Astrocyte (in vitro differentiated cells and primary cell): ENCODE data around the gene IFNAR1. TPM values are rescaled to one million over a fixed set of nuclear protein-coding genes. Genes with fewer than 3 reads are reported as not detected.
"Not testable (repeated sequence)": the region's sequence is repeated elsewhere in the genome, so short reads cannot be mapped to it uniquely, and the experiment has no call there.

Experiments used
- DNase-seq: peaks from one replicate; pipeline ENCODE4 v3.0.0-alpha.2; 2010; ENCODE audit warnings: low read depth
- FAIRE-seq: peaks from 2 replicates; lab custom pipeline; 2011; peaks lifted over from hg19 to GRCh38; lab: Jason Lieb, UNC
- H2AFZ ChIP-seq: 2 replicates; pipeline ENCODE4 v1.6.0; 2012; ENCODE audit warnings: low read depth, low read length, inconsistent platforms
- H3K27ac ChIP-seq: 2 replicates; pipeline ENCODE4 v1.5.1; 2011; ENCODE audit warnings: low read depth, low read length, inconsistent platforms
- H3K27me3 ChIP-seq: 2 replicates; pipeline ENCODE4 v1.6.0; 2011; ENCODE audit warnings: low read length, inconsistent platforms; ENCODE audit not compliant: insufficient read depth
- H3K36me3 ChIP-seq: 2 replicates; pipeline ENCODE4 v1.5.1; 2011; ENCODE audit warnings: low read length, inconsistent platforms; ENCODE audit not compliant: insufficient read depth
- H3K4me1 ChIP-seq: 2 replicates; pipeline ENCODE4 v1.5.1; 2011; ENCODE audit warnings: low read length, inconsistent platforms; ENCODE audit not compliant: insufficient read depth
- H3K4me2 ChIP-seq: 2 replicates; pipeline ENCODE4 v1.6.0; 2012; ENCODE audit warnings: low read length, inconsistent platforms
- H3K4me3 ChIP-seq: 2 replicates; pipeline ENCODE4 v1.5.1; 2011; ENCODE audit warnings: low read depth, mild to moderate bottlenecking, low read length, inconsistent platforms; ENCODE audit not compliant: insufficient read depth
- H3K79me2 ChIP-seq: 2 replicates; pipeline ENCODE4 v1.6.0; 2012; ENCODE audit warnings: mild to moderate bottlenecking, low read length, inconsistent platforms; ENCODE audit not compliant: insufficient read depth
- H3K9ac ChIP-seq: 2 replicates; pipeline ENCODE4 v1.6.0; 2012; ENCODE audit warnings: mild to moderate bottlenecking, low read length, inconsistent platforms
- H3K9me3 ChIP-seq: 2 replicates; pipeline ENCODE4 v1.5.1; 2012; ENCODE audit warnings: low read depth, mild to moderate bottlenecking, low read length, inconsistent platforms; ENCODE audit not compliant: insufficient read depth
- H4K20me1 ChIP-seq: 2 replicates; pipeline ENCODE4 v1.6.0; 2012; ENCODE audit warnings: low read length, inconsistent platforms; ENCODE audit not compliant: insufficient read depth
- H3K27ac Mint-ChIP-seq: one replicate; pipeline ENCODE4 v1.8.0; 2021; ENCODE audit warnings: mild to moderate bottlenecking, mixed read lengths; ENCODE audit not compliant: unreplicated experiment
- H3K27me3 Mint-ChIP-seq: one replicate; pipeline ENCODE4 v1.8.0; 2021; ENCODE audit warnings: low read depth, mixed read lengths; ENCODE audit not compliant: unreplicated experiment
- H3K36me3 Mint-ChIP-seq: one replicate; pipeline ENCODE4 v1.8.0; 2021; ENCODE audit warnings: low read depth, mixed read lengths; ENCODE audit not compliant: unreplicated experiment
- H3K4me1 Mint-ChIP-seq: one replicate; pipeline ENCODE4 v1.8.0; 2021; ENCODE audit warnings: low read depth, mixed read lengths; ENCODE audit not compliant: unreplicated experiment
- H3K4me3 Mint-ChIP-seq: one replicate; pipeline ENCODE4 v1.8.0; 2021; ENCODE audit warnings: mild to moderate bottlenecking, moderate library complexity, mixed read lengths; ENCODE audit not compliant: unreplicated experiment
- H3K9me3 Mint-ChIP-seq: one replicate; pipeline ENCODE4 v1.8.0; 2021; ENCODE audit warnings: mild to moderate bottlenecking, mixed read lengths; ENCODE audit not compliant: unreplicated experiment
- EZH2 ChIP-seq: IDR thresholded peaks from 2 replicates; pipeline ENCODE4 v1.6.1; 2012; ENCODE audit warnings: mild to moderate bottlenecking, low read length, inconsistent platforms; ENCODE audit not compliant: insufficient read depth
- total RNA-seq: library from RNA; stranded (reverse); gene quantifications from 2 replicates; pipeline ENCODE4 v1.2.1, GENCODE V29; 2021
- TF ChIP-seq, protein P1 (sequence below): IDR thresholded peaks from 2 replicates; pipeline ENCODE4 v1.5.1; 2011; ENCODE audit warnings: low read depth, mild to moderate bottlenecking, inconsistent platforms, low read length, moderate library complexity; ENCODE audit not compliant: insufficient read depth

Gene IFNAR1
- total RNA-seq, 1 donor from 2014 or later = 44.0 TPM

DNA sequence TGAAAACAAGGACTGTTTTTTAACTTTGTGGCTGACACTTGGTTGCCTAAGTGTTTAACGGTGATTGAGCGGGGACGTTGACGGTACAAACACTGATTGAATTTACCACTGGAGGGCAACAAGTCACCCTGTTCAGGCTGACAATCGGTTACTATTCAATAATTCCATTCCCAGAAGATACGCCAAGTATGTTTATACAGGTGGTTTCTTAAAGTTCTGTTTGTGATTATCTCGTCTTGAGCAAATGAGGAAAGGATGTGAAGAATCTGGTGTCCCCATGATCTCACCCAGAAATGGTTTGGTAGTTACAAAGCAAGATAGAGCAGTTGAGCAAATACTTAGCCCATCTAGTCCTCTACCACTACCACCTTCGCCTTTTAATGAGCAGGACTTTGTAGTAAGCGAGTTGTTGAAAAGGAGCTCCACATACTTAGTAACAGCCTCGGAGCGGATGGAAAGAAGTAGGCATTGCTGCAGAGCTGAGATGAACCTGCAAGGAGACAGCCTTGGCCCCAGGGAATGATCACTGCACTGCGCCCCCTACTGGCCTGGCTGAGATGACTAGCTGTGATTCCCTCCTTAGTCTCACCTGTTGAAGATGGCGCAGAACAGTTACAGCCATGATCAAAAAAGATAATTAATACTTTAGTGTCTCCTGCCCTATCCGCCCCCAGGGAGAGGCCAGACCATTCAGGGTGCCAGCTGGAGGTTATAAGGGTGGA is 36.3 kb downstream of the IFNAR1 start:
- Histone ChIP-seq H3K79me2 (no peaks in the 10 kb centered on the region), H3K9me3 (no peaks in the 10 kb centered on the region), H3K36me3 (peaks cover 6% of the 10 kb centered on the region), H2AFZ (no peak overlapping the region), H3K27me3 (no peaks in the 10 kb centered on the region), H3K9ac (peak overlapping the region; percentile 41), H3K27ac (peak overlapping the region; percentile 66), H3K4me1 (peaks cover 13% of the 10 kb centered on the region), H3K4me2 (peak overlapping the region; percentile 70), H4K20me1 (no peaks in the 10 kb centered on the region), H3K4me3 (peak overlapping the region; percentile 17)
- FAIRE-seq (peak; percentile 39), DNase-seq (peak; percentile 84)
- Mint-ChIP-seq H3K27me3 (no peaks in the 10 kb centered on the region), H3K36me3 (no peaks in the 10 kb centered on the region), H3K4me3 (no peak overlapping the region), H3K27ac (no peak overlapping the region), H3K4me1 (peaks cover 7% of the 10 kb centered on the region), H3K9me3 (peaks cover under 1% of the 10 kb centered on the region)
- TF ChIP-seq EZH2 = no peak
- TF ChIP-seq, protein P1, sequence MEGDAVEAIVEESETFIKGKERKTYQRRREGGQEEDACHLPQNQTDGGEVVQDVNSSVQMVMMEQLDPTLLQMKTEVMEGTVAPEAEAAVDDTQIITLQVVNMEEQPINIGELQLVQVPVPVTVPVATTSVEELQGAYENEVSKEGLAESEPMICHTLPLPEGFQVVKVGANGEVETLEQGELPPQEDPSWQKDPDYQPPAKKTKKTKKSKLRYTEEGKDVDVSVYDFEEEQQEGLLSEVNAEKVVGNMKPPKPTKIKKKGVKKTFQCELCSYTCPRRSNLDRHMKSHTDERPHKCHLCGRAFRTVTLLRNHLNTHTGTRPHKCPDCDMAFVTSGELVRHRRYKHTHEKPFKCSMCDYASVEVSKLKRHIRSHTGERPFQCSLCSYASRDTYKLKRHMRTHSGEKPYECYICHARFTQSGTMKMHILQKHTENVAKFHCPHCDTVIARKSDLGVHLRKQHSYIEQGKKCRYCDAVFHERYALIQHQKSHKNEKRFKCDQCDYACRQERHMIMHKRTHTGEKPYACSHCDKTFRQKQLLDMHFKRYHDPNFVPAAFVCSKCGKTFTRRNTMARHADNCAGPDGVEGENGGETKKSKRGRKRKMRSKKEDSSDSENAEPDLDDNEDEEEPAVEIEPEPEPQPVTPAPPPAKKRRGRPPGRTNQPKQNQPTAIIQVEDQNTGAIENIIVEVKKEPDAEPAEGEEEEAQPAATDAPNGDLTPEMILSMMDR = peak; percentile 83

DNA sequence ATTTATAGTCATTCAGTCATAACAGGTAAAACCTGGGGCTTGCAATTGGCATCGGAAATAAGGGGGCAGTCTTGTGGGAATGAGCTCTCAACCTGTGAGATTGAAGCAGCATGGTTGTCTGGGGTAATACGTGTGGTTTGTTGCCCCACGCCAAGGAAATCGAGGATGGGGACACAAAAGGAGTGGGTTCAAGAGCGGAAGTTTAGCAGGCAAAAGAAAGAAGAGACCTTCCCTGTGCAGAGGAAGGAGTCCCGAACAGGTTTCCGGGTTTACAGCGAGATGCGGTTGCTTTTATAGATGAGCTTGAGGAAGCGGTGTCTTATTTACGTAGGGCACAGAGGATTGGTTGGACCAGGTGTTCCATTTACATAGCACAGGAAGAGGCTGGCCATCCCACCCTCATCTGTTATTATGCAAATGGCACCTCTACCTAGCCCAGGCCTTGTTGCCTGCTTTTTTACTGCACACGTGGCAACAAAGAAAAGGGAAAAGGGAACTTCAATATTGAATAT is 37.3 kb downstream of the IFNAR1 start:
- Histone ChIP-seq H4K20me1 (no peaks in the 10 kb centered on the region), H3K9ac (no peak overlapping the region), H3K4me2 (peak overlapping the region; percentile 70), H3K27me3 (no peaks in the 10 kb centered on the region), H3K27ac (no peak overlapping the region), H3K9me3 (peaks cover 4% of the 10 kb centered on the region), H3K36me3 (no peaks in the 10 kb centered on the region), H3K79me2 (no peaks in the 10 kb centered on the region), H3K4me1 (peaks cover 13% of the 10 kb centered on the region), H3K4me3 (no peak overlapping the region), H2AFZ (no peak overlapping the region)
- no peak for DNase-seq
- no peaks in the 10 kb centered on the region for H3K36me3 Mint-ChIP-seq
- no peaks in the 10 kb centered on the region for H3K27me3 Mint-ChIP-seq
- H3K4me3 Mint-ChIP-seq = no peak overlapping the region
- no peak overlapping the region for H3K27ac Mint-ChIP-seq
- H3K9me3 Mint-ChIP-seq = peaks cover 8% of the 10 kb centered on the region
- peaks cover 7% of the 10 kb centered on the region for H3K4me1 Mint-ChIP-seq
- TF ChIP-seq EZH2 = no peak
- TF ChIP-seq, protein P1 = no peak
- FAIRE-seq = no peak

- Histone ChIP-seq H3K9me3 (peaks cover 18% of the 10 kb centered on the region), H3K4me1 (peaks cover 13% of the 10 kb centered on the region)
- not testable (repeated sequence) for H3K36me3 Mint-ChIP-seq, H3K27ac Mint-ChIP-seq, H4K20me1 ChIP-seq, DNase-seq, H3K4me3 Mint-ChIP-seq, H3K27ac ChIP-seq, H3K36me3 ChIP-seq, H3K79me2 ChIP-seq, H3K27me3 ChIP-seq, H3K27me3 Mint-ChIP-seq, H3K9ac ChIP-seq, H3K4me1 Mint-ChIP-seq, FAIRE-seq, H3K4me2 ChIP-seq, H3K4me3 ChIP-seq, H2AFZ ChIP-seq
- H3K9me3 Mint-ChIP-seq = peaks cover 16% of the 10 kb centered on the region
Observed at GRCh38 chr21:33363911-33364609, 39.3 kb downstream of the IFNAR1 start.
